ENCODE measurements around the gene C1orf50. TPM values are rescaled to one million over a fixed set of nuclear protein-coding genes. Genes with fewer than 3 reads are reported as not detected.

C1orf50 gene
- total and polyA plus RNA-seq, 2 donors (not counting 1 experiment from before 2014, with no cell fraction given): 2.7 to 17.1 TPM

DNA sequence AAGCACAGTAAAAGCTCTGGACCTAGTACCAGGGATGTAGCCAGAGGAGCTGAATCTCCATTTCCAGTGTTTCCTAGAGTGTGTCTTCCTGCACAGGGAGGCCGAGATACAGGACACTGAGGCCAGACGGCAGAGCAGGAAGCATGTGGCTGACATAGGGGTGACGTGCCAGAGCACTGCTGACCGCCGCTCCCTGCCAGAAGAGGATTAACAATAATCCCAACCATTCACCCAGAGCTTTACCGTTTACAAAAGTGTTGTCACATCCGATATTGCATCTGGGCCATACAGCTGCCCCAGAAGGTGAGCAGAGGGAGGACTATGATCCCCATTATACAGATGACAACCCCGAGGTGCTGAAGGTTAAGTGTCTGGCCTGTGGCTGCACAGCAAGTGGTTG, 21.2 kb upstream of the C1orf50 start:
- Histone ChIP-seq H3K9ac (ENCODE audit: low read length) (no peak overlapping the region), H3K27me3 (replicated peaks in 1 of 4; ENCODE audit: control extremely low read depth in 1 of 4, control insufficient read depth in 3 of 4, insufficient read depth in 4 of 4, low read length in 3 of 4) (no peaks in the 10 kb centered on the region), H3K79me2 (ENCODE audit: control insufficient read depth, insufficient read depth, low read length) (no peaks in the 10 kb centered on the region), H3K4me3 (ENCODE audit: control extremely low read depth in 1 of 5, extremely low read depth in 1 of 5, insufficient read depth in 1 of 5, low read depth in 2 of 5, low read length in 4 of 5) (no peak overlapping the region), H3K4me2 (replicated peaks; ENCODE audit: low read depth, low read length, poor library complexity, severe bottlenecking) (no peak overlapping the region), H2AFZ (ENCODE audit: insufficient read depth, low read depth, low read length, poor library complexity, severe bottlenecking) (no peak overlapping the region), H3K4me1 (ENCODE audit: control insufficient read depth in 2 of 2, insufficient read depth in 2 of 2, low read length in 2 of 2) (no peaks in the 10 kb centered on the region), H4K20me1 (ENCODE audit: control insufficient read depth, insufficient read depth, low read length, poor library complexity, severe bottlenecking) (no peaks in the 10 kb centered on the region), H3K27ac (ENCODE audit: low read length in 2 of 2) (no peak overlapping the region), H3K9me3 (ENCODE audit: control extremely low read depth in 1 of 3, control insufficient read depth in 2 of 3, insufficient read depth in 1 of 3, low read length in 2 of 3) (no peaks in the 10 kb centered on the region), H3K36me3 (replicated peaks in 1 of 2; ENCODE audit: control extremely low read depth in 1 of 2, control insufficient read depth in 1 of 2, extremely low read depth in 1 of 2, insufficient read depth in 2 of 2, low read length in 1 of 2) (peaks cover 2 to 29% of the 10 kb centered on the region in 2 experiments)
- DNase-seq (no peak), ATAC-seq (ENCODE audit: low read depth) (no peak)
- Mint-ChIP-seq H3K27ac (no peak overlapping the region), H3K9me3 (ENCODE audit: insufficient read depth) (peaks cover 2% of the 10 kb centered on the region), H3K4me1 (no peaks in the 10 kb centered on the region), H3K4me3 (no peak overlapping the region), H3K27me3 (no peaks in the 10 kb centered on the region)
- TF ChIP-seq EZH2 (IDR thresholded peaks at IDR 0.05; ENCODE audit: borderline replicate concordance, insufficient read depth, low read depth, low read length, poor library complexity, severe bottlenecking): no peak
- TF ChIP-seq, protein P1, sequence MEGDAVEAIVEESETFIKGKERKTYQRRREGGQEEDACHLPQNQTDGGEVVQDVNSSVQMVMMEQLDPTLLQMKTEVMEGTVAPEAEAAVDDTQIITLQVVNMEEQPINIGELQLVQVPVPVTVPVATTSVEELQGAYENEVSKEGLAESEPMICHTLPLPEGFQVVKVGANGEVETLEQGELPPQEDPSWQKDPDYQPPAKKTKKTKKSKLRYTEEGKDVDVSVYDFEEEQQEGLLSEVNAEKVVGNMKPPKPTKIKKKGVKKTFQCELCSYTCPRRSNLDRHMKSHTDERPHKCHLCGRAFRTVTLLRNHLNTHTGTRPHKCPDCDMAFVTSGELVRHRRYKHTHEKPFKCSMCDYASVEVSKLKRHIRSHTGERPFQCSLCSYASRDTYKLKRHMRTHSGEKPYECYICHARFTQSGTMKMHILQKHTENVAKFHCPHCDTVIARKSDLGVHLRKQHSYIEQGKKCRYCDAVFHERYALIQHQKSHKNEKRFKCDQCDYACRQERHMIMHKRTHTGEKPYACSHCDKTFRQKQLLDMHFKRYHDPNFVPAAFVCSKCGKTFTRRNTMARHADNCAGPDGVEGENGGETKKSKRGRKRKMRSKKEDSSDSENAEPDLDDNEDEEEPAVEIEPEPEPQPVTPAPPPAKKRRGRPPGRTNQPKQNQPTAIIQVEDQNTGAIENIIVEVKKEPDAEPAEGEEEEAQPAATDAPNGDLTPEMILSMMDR (IDR thresholded peaks at IDR 0.05): no peak
- ChIA-PET POLR2A (interaction anchor here (0.7 kb wide), 1 partner anchor 21 kb away, joined by 5 read pairs; no protein-coding TSS in a partner anchor), CTCF (interaction anchor here (0.9 to 6.6 kb wide), 5 partner anchors 22 to 598 kb away, joined by 3 to 57 read pairs (median 4); no protein-coding TSS in a partner anchor)
- 92% methylated on average over 7 of the region's 8 CpGs for WGBS (ENCODE audit: insufficient coverage)
- intact Hi-C loops (cut with micrococcal nuclease): no loop called here

DNA sequence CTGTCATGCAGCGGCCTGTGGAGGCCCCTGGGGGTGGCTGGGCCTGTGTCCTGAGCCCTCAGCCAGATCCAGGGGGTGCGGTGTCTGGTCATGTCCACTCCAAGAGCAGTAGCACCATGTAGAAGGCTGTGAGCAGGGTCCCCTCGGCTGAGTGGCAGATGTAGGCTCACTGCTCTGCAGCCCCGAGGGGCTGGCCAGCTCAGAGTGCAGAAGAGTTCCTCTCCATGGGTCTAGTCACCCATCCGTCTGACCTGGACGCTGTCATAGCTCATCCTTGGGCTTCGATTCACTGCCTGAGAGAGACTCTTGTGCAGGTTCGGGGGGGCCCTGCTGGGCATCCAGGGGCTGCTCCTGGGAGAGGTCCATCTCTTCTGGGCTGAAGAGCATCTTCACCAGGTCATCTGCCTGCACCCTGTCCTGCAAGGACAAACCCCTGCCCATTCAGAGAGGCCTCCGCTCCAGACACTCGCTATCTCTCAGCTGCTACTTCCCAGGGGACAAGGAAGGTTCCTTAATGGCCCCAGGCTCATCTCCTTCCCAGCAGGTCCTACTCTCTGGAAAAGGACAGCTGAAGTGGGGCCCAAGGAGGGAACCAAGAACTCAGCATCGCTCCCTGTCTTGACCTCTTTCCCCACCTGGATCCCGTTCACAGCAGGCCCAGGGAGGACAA, 20.5 kb upstream of the C1orf50 start:
- H3K4me3 Mint-ChIP-seq: no peak overlapping the region
- H3K9ac ChIP-seq (ENCODE audit: low read length): no peak overlapping the region
- H3K36me3 ChIP-seq (replicated peaks in 1 of 2; ENCODE audit: control extremely low read depth in 1 of 2, control insufficient read depth in 1 of 2, extremely low read depth in 1 of 2, insufficient read depth in 2 of 2, low read length in 1 of 2): peaks cover 2 to 30% of the 10 kb centered on the region in 2 experiments
- H3K4me2 ChIP-seq (replicated peaks; ENCODE audit: low read depth, low read length, poor library complexity, severe bottlenecking): no peak overlapping the region
- no peaks in the 10 kb centered on the region for H3K27me3 ChIP-seq (replicated peaks in 1 of 4; ENCODE audit: control extremely low read depth in 1 of 4, control insufficient read depth in 3 of 4, insufficient read depth in 4 of 4, low read length in 3 of 4)
- 99% methylated on average over 10 of the region's 12 CpGs for WGBS (ENCODE audit: insufficient coverage)
- no peaks in the 10 kb centered on the region for H4K20me1 ChIP-seq (ENCODE audit: control insufficient read depth, insufficient read depth, low read length, poor library complexity, severe bottlenecking)
- H3K27ac ChIP-seq (ENCODE audit: low read length in 2 of 2): no peak overlapping the region
- no peaks in the 10 kb centered on the region for H3K4me1 ChIP-seq (ENCODE audit: control insufficient read depth in 2 of 2, insufficient read depth in 2 of 2, low read length in 2 of 2)
- TF ChIP-seq, protein P1 (IDR thresholded peaks at IDR 0.05): no peak
- no peak for TF ChIP-seq EZH2 (IDR thresholded peaks at IDR 0.05; ENCODE audit: borderline replicate concordance, insufficient read depth, low read depth, low read length, poor library complexity, severe bottlenecking)
- no peak overlapping the region for H3K27ac Mint-ChIP-seq
- ATAC-seq (ENCODE audit: low read depth): no peak
- H3K27me3 Mint-ChIP-seq: no peaks in the 10 kb centered on the region
- ChIA-PET CTCF (interaction anchor here (0.6 to 6.6 kb wide), 11 partner anchors 11 to 599 kb away, joined by 3 to 57 read pairs (median 4); no protein-coding TSS in a partner anchor), POLR2A (interaction anchor here (0.7 kb wide), 1 partner anchor 22 kb away, joined by 5 read pairs; no protein-coding TSS in a partner anchor)
- DNase-seq: no peak
- no peaks in the 10 kb centered on the region for H3K79me2 ChIP-seq (ENCODE audit: control insufficient read depth, insufficient read depth, low read length)
- peaks cover 0 to under 1% (median 0%) of the 10 kb centered on the region in 3 donors for H3K9me3 ChIP-seq (ENCODE audit: control extremely low read depth in 1 of 3, control insufficient read depth in 2 of 3, insufficient read depth in 1 of 3, low read length in 2 of 3)
- no peak overlapping the region for H2AFZ ChIP-seq (ENCODE audit: insufficient read depth, low read depth, low read length, poor library complexity, severe bottlenecking)
- intact Hi-C loops (cut with micrococcal nuclease): loop anchor here (1.0 kb wide), 1 partner anchor 168 kb away; no protein-coding TSS in a partner anchor
- no peaks in the 10 kb centered on the region for H3K4me1 Mint-ChIP-seq
- H3K4me3 ChIP-seq (ENCODE audit: control extremely low read depth in 1 of 5, extremely low read depth in 1 of 5, insufficient read depth in 1 of 5, low read depth in 2 of 5, low read length in 4 of 5): no peak overlapping the region
- H3K9me3 Mint-ChIP-seq (ENCODE audit: insufficient read depth): peaks cover 2% of the 10 kb centered on the region

Measured in B cell (primary cell).